ENCODE results near the gene DENND4A.

DNA sequence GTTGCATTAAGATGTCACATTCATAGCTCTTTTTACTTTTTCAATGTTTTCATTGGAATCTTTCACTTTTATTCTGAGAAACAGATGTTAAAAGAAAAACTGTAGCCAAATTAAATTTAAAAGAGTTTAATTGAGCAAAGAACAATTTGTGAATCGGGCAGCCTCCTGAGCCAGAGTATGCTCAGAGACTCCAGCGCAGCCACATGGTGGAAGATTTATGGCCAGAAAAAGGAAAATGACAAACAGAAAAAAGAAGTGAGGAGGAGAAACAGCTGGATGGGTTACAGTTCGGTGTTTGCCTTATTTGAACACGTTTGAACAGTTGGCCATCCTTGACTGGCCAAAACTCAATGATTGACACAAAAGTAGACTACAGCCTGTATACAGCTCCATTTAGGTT, 43.4 kb upstream of the DENND4A start:
- no peak for TF ChIP-seq POLR2AphosphoS5 (IDR thresholded peaks at IDR 0.05)
- TF ChIP-seq, protein P1, sequence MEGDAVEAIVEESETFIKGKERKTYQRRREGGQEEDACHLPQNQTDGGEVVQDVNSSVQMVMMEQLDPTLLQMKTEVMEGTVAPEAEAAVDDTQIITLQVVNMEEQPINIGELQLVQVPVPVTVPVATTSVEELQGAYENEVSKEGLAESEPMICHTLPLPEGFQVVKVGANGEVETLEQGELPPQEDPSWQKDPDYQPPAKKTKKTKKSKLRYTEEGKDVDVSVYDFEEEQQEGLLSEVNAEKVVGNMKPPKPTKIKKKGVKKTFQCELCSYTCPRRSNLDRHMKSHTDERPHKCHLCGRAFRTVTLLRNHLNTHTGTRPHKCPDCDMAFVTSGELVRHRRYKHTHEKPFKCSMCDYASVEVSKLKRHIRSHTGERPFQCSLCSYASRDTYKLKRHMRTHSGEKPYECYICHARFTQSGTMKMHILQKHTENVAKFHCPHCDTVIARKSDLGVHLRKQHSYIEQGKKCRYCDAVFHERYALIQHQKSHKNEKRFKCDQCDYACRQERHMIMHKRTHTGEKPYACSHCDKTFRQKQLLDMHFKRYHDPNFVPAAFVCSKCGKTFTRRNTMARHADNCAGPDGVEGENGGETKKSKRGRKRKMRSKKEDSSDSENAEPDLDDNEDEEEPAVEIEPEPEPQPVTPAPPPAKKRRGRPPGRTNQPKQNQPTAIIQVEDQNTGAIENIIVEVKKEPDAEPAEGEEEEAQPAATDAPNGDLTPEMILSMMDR (IDR thresholded peaks at IDR 0.05): no peak
- TF ChIP-seq POLR2A (IDR thresholded peaks at IDR 0.05; ENCODE audit: low read depth): no peak
- no peak for TF ChIP-seq EP300 (IDR thresholded peaks at IDR 0.05)
